Measurements from ENCODE around the gene TRAPPC8.
"Not testable (repeated sequence)": the region's sequence is repeated elsewhere in the genome, so short reads cannot be mapped to it uniquely, and the experiment has no call there.

Gene TRAPPC8

DNA sequence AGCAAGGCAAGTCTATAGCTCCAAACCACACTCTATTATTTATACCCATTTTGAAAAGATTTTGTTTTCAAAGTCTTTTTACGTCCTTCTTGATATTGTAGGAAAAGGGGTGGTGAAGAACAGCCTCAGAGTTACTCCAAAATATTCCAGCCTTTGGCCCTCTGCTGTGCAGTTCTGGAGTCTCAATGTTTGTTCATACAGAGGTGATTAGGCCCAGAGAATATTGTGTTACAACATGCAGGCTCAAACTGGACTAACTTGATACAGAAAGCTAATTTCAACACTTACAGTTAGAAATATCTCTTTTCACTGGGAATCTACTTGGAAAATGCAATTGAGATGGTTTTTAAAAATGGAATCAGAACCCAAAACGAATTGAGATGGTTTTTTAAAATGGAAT lies 141.8 kb downstream of the TRAPPC8 start:
- TF ChIP-seq POU6F1 (CRISPR knock-in tag; IDR thresholded peaks at IDR 0.05; ENCODE audit: borderline replicate concordance, low read depth) (no peak), ZNF8 (CRISPR knock-in tag; IDR thresholded peaks at IDR 0.05) (no peak), ZNF70 (CRISPR knock-in tag; IDR thresholded peaks at IDR 0.05) (no peak), PATZ1 (CRISPR knock-in tag; IDR thresholded peaks at IDR 0.05; ENCODE audit: borderline replicate concordance) (no peak), BACH2 (CRISPR knock-in tag; IDR thresholded peaks at IDR 0.05; ENCODE audit: borderline replicate concordance) (no peak), GLIS3 (CRISPR knock-in tag; IDR thresholded peaks at IDR 0.05) (no peak), ZC3H10 (CRISPR knock-in tag; IDR thresholded peaks at IDR 0.05) (no peak), CSDC2 (CRISPR knock-in tag; IDR thresholded peaks at IDR 0.05) (no peak), ISL1 (CRISPR knock-in tag; IDR thresholded peaks at IDR 0.05) (no peak), TCF4 (CRISPR knock-in tag; IDR thresholded peaks at IDR 0.05; ENCODE audit: borderline replicate concordance) (no peak), PPARA (CRISPR knock-in tag; IDR thresholded peaks at IDR 0.05; ENCODE audit: borderline replicate concordance) (no peak)
- TF ChIP-seq, protein P1, sequence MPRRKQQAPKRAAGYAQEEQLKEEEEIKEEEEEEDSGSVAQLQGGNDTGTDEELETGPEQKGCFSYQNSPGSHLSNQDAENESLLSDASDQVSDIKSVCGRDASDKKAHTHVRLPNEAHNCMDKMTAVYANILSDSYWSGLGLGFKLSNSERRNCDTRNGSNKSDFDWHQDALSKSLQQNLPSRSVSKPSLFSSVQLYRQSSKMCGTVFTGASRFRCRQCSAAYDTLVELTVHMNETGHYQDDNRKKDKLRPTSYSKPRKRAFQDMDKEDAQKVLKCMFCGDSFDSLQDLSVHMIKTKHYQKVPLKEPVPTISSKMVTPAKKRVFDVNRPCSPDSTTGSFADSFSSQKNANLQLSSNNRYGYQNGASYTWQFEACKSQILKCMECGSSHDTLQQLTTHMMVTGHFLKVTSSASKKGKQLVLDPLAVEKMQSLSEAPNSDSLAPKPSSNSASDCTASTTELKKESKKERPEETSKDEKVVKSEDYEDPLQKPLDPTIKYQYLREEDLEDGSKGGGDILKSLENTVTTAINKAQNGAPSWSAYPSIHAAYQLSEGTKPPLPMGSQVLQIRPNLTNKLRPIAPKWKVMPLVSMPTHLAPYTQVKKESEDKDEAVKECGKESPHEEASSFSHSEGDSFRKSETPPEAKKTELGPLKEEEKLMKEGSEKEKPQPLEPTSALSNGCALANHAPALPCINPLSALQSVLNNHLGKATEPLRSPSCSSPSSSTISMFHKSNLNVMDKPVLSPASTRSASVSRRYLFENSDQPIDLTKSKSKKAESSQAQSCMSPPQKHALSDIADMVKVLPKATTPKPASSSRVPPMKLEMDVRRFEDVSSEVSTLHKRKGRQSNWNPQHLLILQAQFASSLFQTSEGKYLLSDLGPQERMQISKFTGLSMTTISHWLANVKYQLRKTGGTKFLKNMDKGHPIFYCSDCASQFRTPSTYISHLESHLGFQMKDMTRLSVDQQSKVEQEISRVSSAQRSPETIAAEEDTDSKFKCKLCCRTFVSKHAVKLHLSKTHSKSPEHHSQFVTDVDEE (CRISPR knock-in tag; IDR thresholded peaks at IDR 0.05): no peak
- ATAC-seq: no peak

- ATAC-seq: not testable (repeated sequence)
Observed at GRCh38 chr18:31799257-31799656, 143.7 kb downstream of the TRAPPC8 start.

GRCh38 chr18:31798399-31798798 lies 144.5 kb downstream of the TRAPPC8 start:
- no peak for ATAC-seq
- no peak for TF ChIP-seq ZNF565 (CRISPR knock-in tag; conservative IDR thresholded peaks at IDR 0.05; ENCODE audit: low read depth)
- no peak for TF ChIP-seq CSDC2 (CRISPR knock-in tag; IDR thresholded peaks at IDR 0.05)

DNA sequence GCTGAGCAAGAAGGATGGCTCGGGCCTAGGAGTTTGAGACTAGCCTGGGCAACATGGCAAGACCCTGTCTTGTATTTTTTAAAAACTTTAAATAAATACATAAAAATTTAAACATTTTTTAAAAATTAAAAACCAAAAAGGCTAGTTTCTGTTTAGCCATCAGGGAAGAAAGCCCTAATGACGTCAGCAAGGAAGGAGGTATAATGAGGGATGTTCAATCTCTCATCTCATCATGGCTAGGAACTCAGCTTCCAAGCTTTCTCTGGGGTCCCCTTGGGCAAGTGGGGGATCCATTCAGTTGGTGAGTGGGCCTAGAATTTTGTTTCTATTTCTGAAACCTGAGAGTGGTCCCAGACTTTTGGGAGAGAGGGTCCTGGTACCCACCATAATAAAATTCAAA lies 147.2 kb downstream of the TRAPPC8 start:
- no peak for ATAC-seq
- TF ChIP-seq RARB (CRISPR knock-in tag; IDR thresholded peaks at IDR 0.05) (no peak), ARNTL (CRISPR knock-in tag; IDR thresholded peaks at IDR 0.05; ENCODE audit: borderline replicate concordance, low read depth) (no peak), CREB5 (CRISPR knock-in tag; IDR thresholded peaks at IDR 0.05; ENCODE audit: low read depth) (no peak), ISL1 (CRISPR knock-in tag; IDR thresholded peaks at IDR 0.05) (no peak), CSDC2 (CRISPR knock-in tag; IDR thresholded peaks at IDR 0.05) (no peak), BACH2 (CRISPR knock-in tag; IDR thresholded peaks at IDR 0.05; ENCODE audit: borderline replicate concordance) (no peak), GLIS3 (CRISPR knock-in tag; IDR thresholded peaks at IDR 0.05) (no peak), TOX (CRISPR knock-in tag; IDR thresholded peaks at IDR 0.05; ENCODE audit: borderline replicate concordance) (no peak), ZFP30 (CRISPR knock-in tag; IDR thresholded peaks at IDR 0.05) (no peak), OSR1 (CRISPR knock-in tag; IDR thresholded peaks at IDR 0.05) (no peak), ZNF8 (CRISPR knock-in tag; IDR thresholded peaks at IDR 0.05) (no peak), SNAI2 (CRISPR knock-in tag; IDR thresholded peaks at IDR 0.05) (no peak), POU6F1 (CRISPR knock-in tag; IDR thresholded peaks at IDR 0.05; ENCODE audit: borderline replicate concordance, low read depth) (no peak), PPARA (CRISPR knock-in tag; IDR thresholded peaks at IDR 0.05; ENCODE audit: borderline replicate concordance) (no peak), PATZ1 (CRISPR knock-in tag; IDR thresholded peaks at IDR 0.05; ENCODE audit: borderline replicate concordance) (no peak), ZNF70 (CRISPR knock-in tag; IDR thresholded peaks at IDR 0.05) (no peak), ESRRG (CRISPR knock-in tag; IDR thresholded peaks at IDR 0.05) (no peak), ZFP3 (CRISPR knock-in tag; IDR thresholded peaks at IDR 0.05) (no peak), ZNF565 (CRISPR knock-in tag; conservative IDR thresholded peaks at IDR 0.05; ENCODE audit: low read depth) (no peak), CSRNP3 (CRISPR knock-in tag; IDR thresholded peaks at IDR 0.05) (no peak)
